HG03066 (cell line): Measurements from ENCODE around the gene ZNF552.
A peak's percentile ranks its signal among the peaks of the same experiment; 100 is the strongest.
"Not testable (repeated sequence)": the region's sequence is repeated elsewhere in the genome, so short reads cannot be mapped to it uniquely, and the experiment has no call there.

ENCODE experiments used
- ATAC-seq: cut with Tn5 transposase; IDR thresholded peaks from one replicate; pipeline ENCODE4 v1.9.1; 2021; ENCODE audit warnings: low read depth; ENCODE audit not compliant: unreplicated experiment

ZNF552 gene

DNA sequence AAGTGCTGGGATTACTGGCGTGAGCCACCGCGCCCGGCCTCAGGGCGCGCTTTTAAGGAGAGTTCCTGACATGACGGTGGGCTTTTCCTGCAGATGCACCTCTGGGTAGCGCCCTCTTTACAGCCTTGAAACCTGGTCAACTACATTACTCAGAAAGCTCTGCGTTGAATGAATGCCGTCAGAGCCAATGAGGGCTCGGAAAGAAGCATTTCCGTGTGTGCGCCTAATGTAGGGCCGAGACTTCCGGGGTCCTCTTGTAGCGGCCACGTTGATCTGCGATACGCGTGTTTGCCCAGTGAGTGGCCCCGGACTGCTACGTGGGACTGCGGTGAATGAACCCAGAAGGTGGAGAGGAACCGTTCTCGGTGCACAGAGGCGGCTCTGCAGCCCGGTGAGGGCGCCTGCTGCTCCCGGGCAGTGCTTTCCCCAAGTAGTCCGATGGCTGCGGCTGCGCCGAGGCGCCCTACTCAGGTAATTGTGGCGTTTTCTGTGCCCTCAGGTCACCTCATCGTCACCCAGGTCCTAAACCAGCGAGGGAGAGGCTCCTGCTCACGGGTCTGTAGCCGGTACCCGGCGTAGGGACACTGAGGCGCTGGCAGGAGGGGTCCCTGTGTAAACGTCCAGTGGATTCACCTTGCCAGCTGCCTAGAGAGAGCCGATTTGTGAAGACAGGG lies 4.9 kb upstream of the ZNF552 start:
- ATAC-seq: peak; percentile 88

DNA sequence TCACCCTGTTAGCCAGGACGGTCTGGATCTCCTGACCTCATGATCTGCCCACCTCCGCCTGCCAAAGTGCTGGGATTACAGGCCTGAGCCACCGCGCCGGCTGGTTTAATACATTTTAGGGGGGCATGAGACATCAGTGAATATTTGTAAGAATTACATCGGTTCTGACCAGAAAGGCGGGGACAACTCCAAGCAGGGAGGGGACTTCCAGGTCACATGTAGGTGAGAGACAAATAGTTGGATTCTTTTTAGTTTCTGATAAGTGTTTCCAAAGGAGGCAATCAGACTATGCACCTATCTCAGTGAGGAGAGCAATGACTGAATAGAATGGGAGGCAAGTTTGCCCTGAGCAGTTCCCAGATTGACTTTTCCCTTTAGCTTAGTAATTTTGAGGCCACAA lies 3.7 kb upstream of the ZNF552 start:
- ATAC-seq: no peak

DNA sequence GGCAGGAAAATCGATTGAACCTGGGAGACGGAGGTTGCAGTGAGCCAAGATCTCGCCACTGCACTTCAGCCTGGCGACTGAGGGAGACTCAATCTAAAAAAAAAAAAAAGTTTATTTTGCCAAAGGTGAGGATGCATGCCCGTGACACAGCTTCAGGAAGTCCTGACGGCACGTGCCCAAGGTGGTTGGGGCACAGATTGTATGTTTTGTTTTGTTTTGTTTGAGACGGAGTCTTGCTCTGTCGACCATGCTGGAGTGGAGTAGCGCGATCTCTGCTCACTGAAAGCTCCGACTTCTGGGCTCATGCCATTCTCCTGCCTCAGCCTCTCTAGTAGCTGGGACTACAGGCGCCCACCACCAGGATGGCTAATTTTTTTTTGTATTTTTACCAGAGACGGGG lies 3.3 kb upstream of the ZNF552 start:
- ATAC-seq: no peak

DNA sequence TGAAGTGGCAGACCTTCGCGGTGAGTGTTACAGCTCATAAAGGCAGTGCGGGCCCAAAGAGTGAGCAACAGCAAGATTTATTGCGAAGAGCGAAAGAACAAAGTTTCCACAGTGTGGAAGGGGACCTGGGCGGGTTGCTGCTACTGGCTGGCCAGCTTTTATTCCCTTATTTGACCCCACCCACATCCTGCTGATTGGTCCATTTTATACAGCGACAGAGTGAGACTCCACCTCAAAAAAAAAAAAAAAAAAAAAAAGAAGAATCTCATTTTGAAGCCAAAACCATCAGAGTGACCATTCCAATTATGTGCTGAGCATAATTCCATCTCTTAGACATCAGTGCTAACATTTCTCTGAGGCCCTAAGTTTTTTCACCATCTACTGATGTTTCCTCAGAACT lies 1.9 kb upstream of the ZNF552 start:
- ATAC-seq: no peak

DNA sequence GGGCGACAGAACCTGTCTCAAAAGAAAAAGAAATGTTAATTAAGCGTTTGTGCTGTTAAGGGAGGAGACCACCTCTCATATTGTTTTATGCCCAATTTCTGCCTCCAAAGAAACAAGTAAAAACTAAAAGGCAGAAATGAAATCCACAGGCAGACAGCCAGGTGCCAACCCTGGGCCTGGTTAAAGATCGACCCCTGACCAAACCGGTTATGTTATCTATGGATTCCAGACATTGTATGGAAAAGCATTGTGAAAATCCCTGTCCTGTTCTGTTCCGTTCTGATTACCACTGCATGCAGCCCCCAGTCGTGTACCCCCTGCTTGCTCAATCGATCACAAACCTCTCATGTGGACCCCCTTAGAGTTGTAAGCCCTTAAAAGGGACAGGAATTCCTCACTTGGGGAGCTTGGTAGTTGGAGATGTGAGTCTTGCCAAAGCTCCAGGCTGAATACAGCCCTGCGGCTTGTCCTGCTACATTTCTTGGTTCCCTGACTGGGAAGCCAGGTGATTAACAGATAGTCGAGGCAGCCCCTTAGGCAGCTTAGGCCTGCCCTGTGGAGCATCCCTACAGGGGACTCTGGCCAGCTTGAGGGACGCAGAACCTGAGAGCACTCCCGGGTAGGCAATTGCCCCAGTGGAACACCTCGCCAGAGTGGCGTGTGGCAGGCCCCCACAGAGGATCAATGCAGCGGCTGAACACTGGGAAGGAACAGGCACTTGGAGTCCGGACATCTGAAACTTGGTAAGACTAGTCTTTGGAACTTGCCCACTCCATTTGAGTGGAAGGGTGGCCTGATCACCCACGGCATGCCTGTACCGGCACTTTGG lies 748 bp upstream of the ZNF552 start:
- ATAC-seq: no peak

DNA sequence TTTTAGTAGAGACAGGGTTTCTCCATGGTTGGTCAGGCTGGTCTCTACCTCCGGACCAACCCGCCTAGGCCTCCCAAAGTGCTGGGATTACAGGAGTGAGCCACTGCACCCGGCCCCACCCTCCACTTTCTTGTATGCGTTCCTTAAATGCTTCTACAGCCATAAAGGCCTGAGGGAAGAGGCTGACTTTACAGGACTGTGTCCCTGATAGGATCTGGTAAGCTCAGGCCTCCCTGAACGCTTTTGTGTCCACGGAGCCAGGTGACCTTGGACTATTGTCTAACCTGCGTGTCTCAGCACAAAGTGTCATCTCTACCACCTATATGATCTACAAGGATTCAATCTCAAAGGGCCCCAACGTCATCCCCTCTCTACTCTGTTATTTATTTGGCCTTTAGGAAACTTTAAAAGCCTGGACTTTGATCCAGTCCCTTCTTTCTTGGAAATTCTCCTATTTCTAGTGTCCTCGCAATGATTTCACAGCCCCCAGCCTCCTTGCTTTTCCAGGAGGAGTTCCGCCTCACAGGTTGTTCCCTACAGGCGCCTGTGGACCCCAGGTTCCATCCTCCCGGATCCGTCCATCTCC lies 701 bp downstream of the ZNF552 start:
- ATAC-seq: no peak

DNA sequence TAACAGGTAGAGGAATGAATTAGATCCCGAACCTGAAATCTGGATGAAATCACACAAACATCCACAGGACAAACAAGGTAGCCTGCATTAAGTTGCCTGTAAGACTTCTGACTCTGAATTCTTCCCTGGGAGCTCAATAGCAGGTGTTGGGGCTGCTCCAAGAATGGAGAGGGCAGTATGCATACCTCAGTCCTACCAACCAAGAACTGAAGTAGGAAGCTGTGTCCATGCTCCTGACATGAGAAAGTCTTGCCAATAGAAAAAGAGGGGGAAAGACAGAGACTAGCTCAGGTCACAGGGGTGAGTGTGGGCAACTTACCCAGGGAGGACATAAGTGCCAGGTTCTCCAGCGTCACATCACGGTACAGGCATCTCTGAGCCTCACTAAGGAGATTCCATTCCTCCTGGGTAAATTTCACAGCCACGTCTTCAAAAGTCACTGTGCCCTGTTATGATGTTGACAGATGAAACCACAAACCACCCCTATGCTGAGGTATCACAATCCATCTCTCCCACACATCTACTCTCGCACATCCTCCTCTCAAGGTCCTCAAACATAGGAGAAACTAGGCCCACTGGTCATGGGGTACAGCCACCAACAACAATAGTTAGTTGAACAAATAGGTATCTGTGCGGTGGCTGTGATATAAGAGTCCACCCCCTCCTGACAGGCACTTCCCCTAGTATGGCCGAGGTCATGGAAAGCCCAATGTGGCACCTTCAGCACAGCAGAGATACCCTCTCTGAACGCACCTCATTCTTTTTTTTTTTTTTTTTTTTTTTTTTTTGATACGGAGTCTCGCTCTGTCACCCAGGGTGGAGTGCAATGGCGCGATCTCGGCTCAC lies 1.5 kb downstream of the ZNF552 start:
- not testable (repeated sequence) for ATAC-seq

DNA sequence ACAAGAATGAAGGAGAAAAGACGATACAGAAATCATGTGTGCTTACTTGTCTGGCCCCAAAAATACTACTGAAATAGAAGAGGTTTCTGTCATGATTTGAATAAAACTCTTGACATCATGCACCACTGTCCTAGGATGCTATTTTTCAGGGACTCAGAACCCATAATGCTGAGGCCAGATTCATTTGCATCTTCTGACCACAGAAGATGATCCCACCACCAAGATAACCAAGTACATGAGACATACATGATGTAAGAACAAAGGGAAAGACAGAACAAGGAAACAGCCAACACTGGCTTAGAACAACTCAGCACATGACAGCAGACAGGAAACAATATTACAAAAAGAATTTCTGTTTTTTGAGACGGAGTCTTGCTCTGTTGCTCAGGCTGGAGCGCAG lies 2.5 kb downstream of the ZNF552 start:
- ATAC-seq: no peak

DNA sequence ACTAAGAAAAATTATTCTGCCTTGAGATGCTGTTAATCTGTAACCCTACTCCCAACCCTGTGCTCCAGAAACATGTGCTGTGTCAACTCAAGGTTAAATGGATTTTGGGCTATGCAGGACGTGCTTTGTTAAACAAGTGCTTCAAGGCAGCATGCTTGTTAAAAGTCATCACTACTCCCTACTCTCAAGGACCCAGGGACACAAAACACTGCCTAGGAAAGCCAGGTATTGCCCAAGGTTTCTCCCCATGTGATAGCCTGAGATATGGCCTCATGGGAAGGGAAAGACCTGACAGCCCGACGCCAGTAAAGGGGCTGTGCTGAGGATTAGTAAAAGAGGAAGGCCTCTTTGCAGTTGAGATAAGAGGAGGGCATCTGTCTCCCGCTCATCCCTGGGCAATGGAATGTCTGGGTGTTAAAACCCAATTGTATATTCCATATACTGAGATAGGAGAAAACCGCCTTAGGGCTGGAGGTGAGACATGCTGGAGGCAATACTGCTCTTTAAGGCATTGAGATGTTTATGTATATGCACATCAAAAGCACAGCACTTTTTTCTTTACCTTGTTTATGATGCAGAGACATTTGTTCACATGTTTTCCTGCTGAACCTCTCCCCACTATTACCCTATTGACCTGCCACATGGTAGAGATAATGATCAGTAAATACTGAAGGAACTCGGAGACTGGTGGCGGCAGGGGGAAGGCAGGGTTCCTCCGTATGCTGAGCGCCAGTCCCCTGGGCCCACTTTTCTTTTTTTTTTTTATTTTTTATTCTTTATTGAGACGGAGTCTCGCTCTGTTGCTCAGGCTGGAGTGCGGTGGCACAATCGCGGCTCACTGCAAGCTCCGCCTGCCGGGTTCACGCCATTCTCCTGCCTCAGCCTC lies 4.1 kb downstream of the ZNF552 start:
- not testable (repeated sequence) for ATAC-seq

DNA sequence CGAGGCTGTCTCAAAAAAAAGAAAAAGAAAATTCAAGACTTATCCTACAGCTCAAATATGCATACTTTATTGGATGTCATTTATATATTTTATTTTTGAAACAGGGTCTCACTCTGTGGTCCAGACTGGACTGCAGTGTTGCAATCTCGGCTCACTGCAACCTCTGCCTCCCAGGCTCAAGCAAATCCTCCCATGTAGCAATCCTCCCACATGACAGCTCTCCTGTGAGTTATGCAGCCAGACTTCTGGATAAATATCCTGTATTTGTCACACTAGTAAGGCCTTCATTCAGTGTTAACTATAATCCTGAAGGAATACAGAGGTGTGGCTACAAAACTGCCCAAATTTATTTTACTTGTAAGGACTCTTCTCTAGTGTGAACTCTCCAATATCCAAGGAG lies 7.2 kb downstream of the ZNF552 start:
- no peak for ATAC-seq

DNA sequence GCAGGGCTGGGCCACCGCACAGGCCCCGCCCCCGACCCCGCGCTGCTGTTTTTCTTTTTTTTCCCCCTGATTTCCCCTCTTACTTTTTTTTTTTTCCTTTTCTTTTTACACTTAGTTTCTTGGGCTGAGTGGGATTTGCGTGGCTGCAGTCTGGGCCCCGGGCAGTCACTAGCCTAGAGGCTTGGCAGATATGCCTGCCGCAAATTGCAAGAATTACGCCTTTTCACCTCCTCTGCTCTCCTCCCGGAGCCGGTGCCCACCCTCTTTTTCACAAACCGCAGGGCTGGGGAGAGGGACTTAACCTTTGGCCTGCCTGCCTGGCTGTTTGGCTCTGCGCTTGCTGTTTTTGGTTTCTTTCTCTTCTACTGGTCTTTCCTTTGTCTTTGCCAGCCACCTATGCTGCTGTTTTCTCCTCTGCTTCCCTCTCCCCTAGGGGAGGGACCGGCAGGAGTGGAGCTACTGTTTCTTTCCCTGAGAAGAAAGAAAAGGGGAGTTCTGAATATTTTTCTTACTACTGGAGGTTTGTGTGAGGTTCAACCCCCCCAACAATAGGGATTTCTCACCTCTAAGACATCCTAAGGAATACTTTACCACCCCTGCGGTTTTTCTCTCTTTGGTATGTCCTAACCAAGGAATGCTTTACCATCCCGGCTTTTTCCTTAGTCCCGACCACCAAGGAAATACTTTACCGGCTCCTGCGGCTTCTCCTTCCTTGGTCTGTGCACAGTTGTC lies 11.0 kb downstream of the ZNF552 start:
- no peak for ATAC-seq

DNA sequence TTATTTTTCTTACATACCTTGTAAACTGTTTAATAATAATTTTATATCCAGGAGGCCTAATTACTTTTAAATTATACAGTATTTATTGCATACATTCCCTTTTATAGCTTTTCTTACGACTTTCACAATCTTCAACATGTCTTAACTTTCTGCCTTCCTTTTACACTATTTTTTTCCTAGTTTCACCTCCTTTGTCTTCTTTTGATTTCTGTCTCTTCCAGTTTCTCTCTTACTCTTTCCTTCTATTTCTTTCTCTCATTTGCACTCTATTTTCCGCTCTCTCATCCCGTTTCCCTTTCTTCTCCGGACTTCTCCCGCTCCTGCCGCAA lies 11.5 kb downstream of the ZNF552 start:
- no peak for ATAC-seq

DNA sequence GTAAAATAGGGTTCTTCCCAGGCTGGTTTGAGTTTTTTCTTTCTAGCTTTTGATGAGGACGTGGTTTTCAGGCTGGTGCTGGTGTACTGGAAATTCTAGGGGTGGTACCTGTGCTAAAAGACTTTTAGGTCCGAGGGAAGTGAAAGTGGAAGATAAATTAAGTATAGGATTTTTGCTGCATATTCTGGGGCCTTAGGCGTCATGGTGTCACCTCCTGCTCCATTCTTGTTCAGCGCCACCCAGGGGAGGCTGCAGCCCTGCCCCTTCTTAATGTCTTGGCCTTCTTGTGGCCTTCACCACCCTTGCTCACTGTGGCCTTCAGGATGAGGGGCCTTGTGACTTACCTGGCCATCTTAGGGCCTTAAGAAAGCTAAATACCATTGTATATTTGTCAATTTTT lies 12.4 kb downstream of the ZNF552 start:
- ATAC-seq: no peak

DNA sequence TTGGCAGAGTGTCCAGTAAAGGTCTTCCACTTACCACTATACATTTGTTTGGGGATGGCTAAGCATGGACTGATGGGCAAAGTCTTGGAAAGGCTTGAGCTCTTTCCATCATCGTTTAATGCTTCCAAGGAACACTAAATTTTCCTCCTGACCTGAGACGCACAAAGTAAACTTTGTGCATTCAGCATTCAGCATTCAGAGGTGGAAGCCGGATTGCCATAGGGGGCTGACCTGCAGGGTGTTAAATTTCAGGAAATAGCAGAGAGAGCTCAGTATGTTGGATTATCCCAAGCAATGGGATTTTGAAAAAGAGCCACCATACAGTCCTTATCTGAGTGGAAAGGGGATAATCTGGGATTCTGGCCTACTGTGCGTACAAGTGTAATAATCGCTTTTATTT lies 14.0 kb downstream of the ZNF552 start:
- ATAC-seq: no peak

DNA sequence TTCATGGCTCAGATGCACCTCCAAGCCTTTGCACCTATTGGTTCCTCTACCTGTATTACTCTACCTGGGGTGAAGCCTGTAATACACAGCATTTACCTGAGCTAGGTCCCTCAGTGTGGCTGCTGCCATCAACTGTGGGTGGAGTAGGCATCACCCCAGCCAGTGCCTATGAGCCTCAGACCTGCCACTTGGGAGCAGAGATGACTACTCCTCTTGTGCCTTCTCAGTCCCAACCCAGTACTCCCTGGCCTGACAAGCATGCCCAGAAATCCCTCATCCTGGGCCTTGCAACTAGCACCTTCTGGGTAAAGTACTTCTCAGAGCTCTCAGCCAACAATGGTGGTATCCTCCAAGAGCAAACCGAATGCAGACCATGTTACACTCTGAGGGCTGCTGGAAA lies 18.1 kb downstream of the ZNF552 start:
- ATAC-seq: not testable (repeated sequence)

DNA sequence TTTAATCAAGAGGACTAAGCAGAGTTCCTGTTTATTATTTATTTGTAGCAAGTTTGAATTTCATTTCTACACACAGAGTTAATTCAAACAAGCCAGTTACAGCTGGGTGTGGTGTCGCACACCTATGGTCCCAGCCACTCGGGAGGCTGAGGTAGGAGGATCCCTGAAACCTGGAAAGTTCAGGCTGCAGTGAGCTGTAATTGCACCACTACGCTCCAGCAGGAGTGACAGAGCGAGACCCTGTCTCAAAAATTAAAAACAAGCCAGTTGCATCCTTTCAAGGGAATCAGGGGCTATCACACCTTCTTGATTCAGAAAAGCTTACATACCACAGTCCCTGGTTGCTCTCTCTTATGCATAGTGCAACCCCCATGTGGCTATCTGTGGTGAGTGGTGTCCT lies 25.4 kb downstream of the ZNF552 start:
- no peak for ATAC-seq

DNA sequence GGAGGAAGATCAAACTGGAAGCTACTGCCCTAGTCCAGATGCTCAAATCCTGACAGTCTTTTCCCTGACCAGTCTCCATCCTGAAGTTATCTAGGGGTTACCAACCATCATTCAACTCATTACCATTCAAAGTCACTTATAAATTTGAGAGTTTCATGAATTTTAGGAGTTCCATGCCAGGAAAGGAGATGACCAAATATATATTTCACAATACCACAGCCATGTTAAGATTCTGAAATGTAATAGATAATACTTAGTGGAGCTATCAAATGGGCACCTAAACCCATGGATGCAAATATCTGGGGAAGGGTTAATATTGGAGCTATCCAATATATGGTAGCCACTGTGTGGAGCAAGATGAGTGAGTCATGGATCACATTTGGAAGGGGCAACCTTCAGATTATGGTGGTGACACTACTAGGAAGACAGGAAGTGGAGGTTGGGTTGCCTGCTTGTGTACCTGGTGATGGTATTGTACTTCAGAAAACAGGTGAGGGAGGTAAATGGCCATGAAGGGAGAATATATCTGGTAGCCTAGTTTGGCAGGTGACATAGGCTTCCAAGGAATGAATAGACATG lies 26.5 kb downstream of the ZNF552 start:
- no peak for ATAC-seq

DNA sequence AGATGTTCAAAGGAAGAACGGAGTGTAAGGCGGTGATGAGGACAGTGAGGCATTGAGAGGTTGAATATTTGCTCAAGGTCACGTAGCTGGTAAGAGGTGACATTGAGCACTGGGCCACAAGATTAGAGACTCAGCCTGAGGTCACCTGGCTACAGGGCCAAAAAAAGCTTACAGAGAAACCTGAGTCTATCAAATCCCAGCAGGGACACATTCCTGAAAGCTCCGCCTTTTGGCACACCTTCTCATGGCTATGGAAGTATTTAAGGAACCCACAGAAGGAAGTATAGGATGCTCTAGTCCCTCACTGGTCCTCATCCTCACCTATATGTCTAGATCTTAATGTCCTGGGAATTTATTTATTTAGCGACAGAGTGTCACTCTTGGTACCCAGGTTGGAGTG lies 27.8 kb downstream of the ZNF552 start:
- no peak for ATAC-seq

DNA sequence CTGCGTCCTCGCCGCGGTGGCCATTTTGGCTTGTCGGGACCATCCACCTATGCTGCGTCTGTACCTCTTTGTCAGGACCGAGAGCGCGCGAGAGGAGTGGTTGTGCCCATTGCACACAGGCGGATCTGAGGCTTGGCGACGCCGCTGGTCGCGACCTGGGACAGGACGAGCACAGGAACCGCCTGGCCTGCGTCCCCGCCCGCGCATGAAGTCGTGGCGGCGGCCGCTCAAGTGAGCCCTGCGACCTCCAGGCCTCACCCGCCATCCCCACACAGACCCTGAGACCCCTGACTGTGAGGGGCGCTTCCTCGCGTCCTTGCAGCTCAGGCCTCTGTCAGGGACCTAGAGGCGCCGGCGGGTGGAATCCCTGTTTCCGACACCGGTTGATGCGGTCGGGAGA lies 28.4 kb downstream of the ZNF552 start:
- ATAC-seq: no peak
